Measurements from ENCODE around the gene OGFOD2. TPM values are rescaled to one million over a fixed set of nuclear protein-coding genes. Genes with fewer than 3 reads are reported as not detected.

Gene OGFOD2
- total and polyA plus RNA-seq, 2 of the 13 experiments (the other 11 are each of a cell fraction or from before 2014, with no cell fraction given): 13.2 to 14.6 TPM

DNA sequence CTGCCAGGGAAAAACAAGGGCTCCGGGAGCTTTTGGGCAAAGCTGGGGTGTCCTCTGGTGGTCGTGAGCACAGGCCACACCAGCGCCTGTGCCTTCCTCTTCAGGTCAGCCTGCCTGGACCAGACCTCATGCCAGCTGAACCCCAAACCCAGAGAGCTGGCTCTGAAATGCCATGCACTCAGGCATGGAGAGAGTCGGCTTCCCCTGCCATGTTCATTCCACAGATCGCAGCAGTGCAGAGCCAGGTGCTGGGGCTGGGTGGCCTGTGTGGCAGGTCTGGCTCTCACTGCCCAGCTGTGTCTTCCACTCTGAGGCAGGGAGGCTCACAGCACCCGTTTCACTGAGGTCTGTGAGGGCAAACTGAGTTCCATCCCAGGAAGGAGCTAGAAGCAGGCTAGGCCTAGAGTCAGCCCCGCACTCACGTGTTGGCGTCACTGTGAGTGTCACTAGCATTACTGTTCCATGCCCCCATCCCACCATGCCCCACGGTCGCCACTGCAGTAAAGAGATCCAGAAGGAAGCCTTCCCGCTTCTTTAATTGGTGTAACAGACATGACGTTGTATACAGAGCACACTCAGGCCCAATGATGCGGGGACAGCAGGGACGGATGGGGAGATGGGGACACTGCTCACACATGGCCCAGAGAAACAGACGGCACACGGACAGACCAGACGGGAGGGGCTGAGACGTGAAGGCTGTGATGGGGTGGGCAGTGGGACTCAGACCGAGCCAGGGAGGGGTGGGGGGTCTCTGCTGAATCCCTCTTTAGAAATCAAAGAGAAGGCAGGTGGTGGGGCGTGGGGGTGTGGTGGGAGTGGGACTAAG lies 8.1 kb downstream of the OGFOD2 start:
- H2AFZ ChIP-seq (ENCODE audit: low read length): no peak overlapping the region
- DNase-seq (ENCODE audit: low spot score) (no peak), FAIRE-seq (no peak), ATAC-seq (no peak)
- peaks cover 7 to 9% of the 10 kb centered on the region in 2 experiments; a peak in 4 of 5 replicates for H3K36me3 ChIP-seq (replicated peaks in 1 of 2; ENCODE audit: control insufficient read depth in 1 of 2, insufficient read depth in 2 of 2, low read length in 2 of 2)
- 0 out of 2 replicates have a peak overlapping the region, but pooled peaks have one; percentile 94 for H3K9ac ChIP-seq (ENCODE audit: insufficient read depth, low read depth, low read length)
- no peaks in the 10 kb centered on the region for H3K9me3 ChIP-seq (ENCODE audit: low read length)
- intact Hi-C loops (cut with micrococcal nuclease; ENCODE audit: unreplicated experiment) (loop anchor here (5.0 kb wide), 1 partner anchor 249 kb away; the partner anchor contains the start of genes MPHOSPH9 and MTRFR), in situ Hi-C loops (cut with HindIII; ENCODE audit: extremely low pct_ligation_motif_present, low pct_unique_long_range_greater_than_20kb) (no loop called here)
- peak overlapping the region; percentile 93 for H3K27ac ChIP-seq (ENCODE audit: extremely low read length, insufficient read depth, low read length)
- no TSS peak for BruUV-seq (replicated peaks)
- 91% methylated on average over 16 of the region's 21 CpGs for WGBS (ENCODE audit: low lambda C conversion rate)
- no peaks in the 10 kb centered on the region; a peak in 1 of 5 replicates for H3K27me3 ChIP-seq (ENCODE audit: control insufficient read depth in 1 of 2, insufficient read depth in 2 of 2, low read length in 2 of 2)
- H4K20me1 ChIP-seq (ENCODE audit: insufficient read depth, low read length): no peaks in the 10 kb centered on the region
- H3K4me2 ChIP-seq (ENCODE audit: low read depth, low read length): peak overlapping the region; percentile 96; the same call in 1 of the 2 replicates
- ChIA-PET CTCF (ENCODE audit: low intra/inter-chr PET ratio, low total read pairs) (no interaction called here), POLR2A (interaction anchor here (3.4 to 5.0 kb wide), 2 partner anchors 8 to 250 kb away, joined by 42 to 49 read pairs; partner anchors contain the start of genes MPHOSPH9, MTRFR and OGFOD2)
- peak overlapping the region in 2 of 3 experiments; percentile 9 to 99; a peak in 2 of 6 replicates for H3K4me3 ChIP-seq (replicated peaks in 1 of 3; ENCODE audit: insufficient read depth in 1 of 3, low read depth in 2 of 3, low read length in 3 of 3)
- H3K4me1 ChIP-seq (ENCODE audit: insufficient read depth, low read length): peaks cover 59% of the 10 kb centered on the region
- peaks cover 32% of the 10 kb centered on the region for H3K79me2 ChIP-seq (ENCODE audit: insufficient read depth, low read length)
- TF ChIP-seq ZNF510 (CRISPR knock-in tag; IDR thresholded peaks at IDR 0.05; ENCODE audit: low read depth): no peak
- TF ChIP-seq EZH2 (conservative IDR thresholded peaks at IDR 0.05; ENCODE audit: low read depth, low read length): no peak
- no peak for TF ChIP-seq ZNF253 (CRISPR knock-in tag; IDR thresholded peaks at IDR 0.05; ENCODE audit: borderline replicate concordance)
- TF ChIP-seq CCDC6 (CRISPR knock-in tag; IDR thresholded peaks at IDR 0.05): no peak
- TF ChIP-seq ZNF503 (CRISPR knock-in tag; IDR thresholded peaks at IDR 0.05): no peak
- TF ChIP-seq HMG20A (CRISPR knock-in tag; IDR thresholded peaks at IDR 0.05; ENCODE audit: borderline replicate concordance): no peak
- TF ChIP-seq PITX1 (CRISPR knock-in tag; IDR thresholded peaks at IDR 0.05): no peak
- no peak for TF ChIP-seq GATAD2A (CRISPR knock-in tag; IDR thresholded peaks at IDR 0.05)
- no peak for TF ChIP-seq ASH2L (IDR thresholded peaks at IDR 0.05; ENCODE audit: insufficient read length, low read depth, low read length)
- no peak for TF ChIP-seq AGO1 (IDR thresholded peaks at IDR 0.05; ENCODE audit: low read depth, low read length, poor library complexity, severe bottlenecking)
- no peak for TF ChIP-seq HINFP (CRISPR knock-in tag; IDR thresholded peaks at IDR 0.05; ENCODE audit: low read depth)
- no peak for TF ChIP-seq ZNF691 (CRISPR knock-in tag; IDR thresholded peaks at IDR 0.05; ENCODE audit: borderline replicate concordance, low read depth)
- TF ChIP-seq UBTF (CRISPR knock-in tag; IDR thresholded peaks at IDR 0.05): no peak
- no peak for TF ChIP-seq MAFF (IDR thresholded peaks at IDR 0.05; ENCODE audit: low read depth, low read length)
- no peak for TF ChIP-seq ZFP36L1 (CRISPR knock-in tag; IDR thresholded peaks at IDR 0.05)
- no peak for TF ChIP-seq ZNF34 (CRISPR knock-in tag; IDR thresholded peaks at IDR 0.05; ENCODE audit: borderline replicate concordance)

All from HepG2 (cell line).